ACC112 (cell line): ENCODE results near the gene TBC1D17.
A peak's percentile ranks its signal among the peaks of the same experiment; 100 is the strongest.

Experiments used
- H2AFZ ChIP-seq: fragments of 200-600 bp; sonication (generic); one replicate; pipeline ENCODE4 v1.6.0; 2017; ENCODE audit warnings: antibody characterized with exemption, low read length; ENCODE audit not compliant: unreplicated experiment
- H3K27ac ChIP-seq: fragments of 200-600 bp; sonication (generic); 2 replicates; pipeline ENCODE4 v1.5.1; 2014; ENCODE audit warnings: low read depth, mild to moderate bottlenecking, antibody characterized with exemption, low read length, moderate library complexity
- H3K27me3 ChIP-seq: fragments of 200-600 bp; sonication (generic); 2 replicates; pipeline ENCODE4 v1.6.1; 2014; ENCODE audit warnings: mild to moderate bottlenecking, antibody characterized with exemption, low read length, moderate library complexity, mixed read lengths; ENCODE audit not compliant: insufficient read depth
- H3K36me3 ChIP-seq: fragments of 200-600 bp; sonication (generic); 2 replicates; pipeline ENCODE4 v1.6.1; 2016; ENCODE audit warnings: mild to moderate bottlenecking, antibody characterized with exemption, low read length, moderate library complexity, mixed read lengths; ENCODE audit not compliant: insufficient read depth
- H3K4me1 ChIP-seq: fragments of 200-600 bp; sonication (generic); one replicate; pipeline ENCODE4 v1.6.1; 2016; ENCODE audit warnings: low read length, mixed read lengths; ENCODE audit not compliant: insufficient read depth, unreplicated experiment, control insufficient read depth
- H3K4me3 ChIP-seq: fragments of 200-600 bp; sonication (generic); 2 replicates; pipeline ENCODE4 v1.5.1; 2014; ENCODE audit warnings: mild to moderate bottlenecking, low read depth, low read length
- H3K79me2 ChIP-seq: fragments of 200-600 bp; sonication (generic); one replicate; pipeline ENCODE4 v1.6.0; 2016; ENCODE audit warnings: low read length; ENCODE audit not compliant: control insufficient read depth, unreplicated experiment, insufficient read depth

Gene TBC1D17

DNA sequence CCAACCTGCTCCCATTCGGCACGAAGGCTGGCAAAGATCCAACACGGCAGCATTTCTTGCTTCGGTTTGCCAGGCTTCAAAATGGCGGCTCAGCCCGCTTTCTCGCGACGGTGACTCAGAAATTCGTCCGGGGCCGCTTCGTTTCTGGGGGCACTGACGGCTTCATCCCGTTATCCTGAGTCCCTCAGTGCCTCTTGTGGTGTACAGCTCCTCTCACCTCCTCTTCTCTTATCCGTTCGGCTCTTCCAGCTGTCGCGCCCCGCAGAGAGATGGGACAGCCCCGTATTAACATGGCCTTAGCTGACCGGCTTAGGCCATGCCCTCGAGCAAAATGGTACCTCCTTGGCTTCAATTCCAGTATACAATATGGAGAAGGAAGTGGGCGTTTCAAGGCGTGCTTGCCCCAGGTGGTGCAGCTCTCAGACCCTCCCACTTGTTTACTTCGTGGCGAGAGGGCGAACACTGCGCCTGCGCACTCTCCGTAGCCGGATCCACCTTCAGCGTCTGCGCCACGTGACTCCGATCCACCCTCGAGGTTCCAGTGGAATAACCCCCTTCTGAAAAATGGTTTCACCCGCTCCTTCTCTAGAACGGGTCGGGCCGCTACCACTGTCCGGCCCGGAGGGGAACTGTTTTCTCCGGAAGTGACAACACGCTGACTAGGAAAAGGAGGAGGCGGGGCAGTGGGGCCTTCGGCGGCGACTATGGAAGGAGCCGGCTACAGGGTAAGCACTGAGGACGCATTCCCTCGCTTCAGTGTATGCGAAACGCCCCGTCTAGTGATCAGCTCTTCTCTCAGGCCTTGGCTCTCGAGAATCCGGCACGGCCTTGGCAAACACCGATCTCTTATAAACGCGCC lies at the start of gene TBC1D17, which contains the start of gene AKT1S1:
Gene TBC1D17 (plus strand): TSS at position 683 of the 859 bp plus-strand sequence. CDS start 22 bp downstream, at position 705.
Gene AKT1S1 (minus strand): TSS at position 336 of the 859 bp plus-strand sequence. CDS start 4,060 bp downstream, outside the sequence.
- Histone ChIP-seq H3K36me3 (peaks cover 3% of the 10 kb centered on the region; the same call in 1 of the 2 replicates), H2AFZ (peak within 1 kb of the TSS; percentile 88), H3K27ac (peak within 1 kb of the TSS; percentile 96), H3K4me1 (peaks cover 13% of the 10 kb centered on the region), H3K4me3 (peak within 1 kb of the TSS; percentile 96), H3K79me2 (peaks cover 19% of the 10 kb centered on the region), H3K27me3 (no peaks in the 10 kb centered on the region)

DNA sequence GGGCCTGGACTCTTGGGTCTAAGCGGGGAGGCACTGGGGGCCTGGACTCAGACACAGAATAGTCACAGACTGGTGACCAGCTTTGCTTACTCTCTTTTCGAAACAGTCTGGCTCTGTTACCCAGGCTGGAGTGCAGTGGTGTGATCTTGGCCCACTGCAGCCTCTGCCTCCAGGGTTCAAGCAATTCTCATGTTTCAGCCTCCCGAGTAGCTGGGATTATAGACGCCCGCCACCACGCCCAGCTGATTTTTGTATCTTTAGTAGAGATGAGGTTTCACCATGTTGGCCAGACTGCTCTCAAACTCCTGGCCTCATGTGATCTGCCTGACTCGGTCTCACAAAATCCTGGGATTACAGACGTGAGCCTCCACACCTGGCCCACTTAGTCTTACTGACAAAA lies 48.3 kb upstream of the TBC1D17 start:
- H3K27me3 ChIP-seq = no peaks in the 10 kb centered on the region
- H3K36me3 ChIP-seq = no peaks in the 10 kb centered on the region
- H2AFZ ChIP-seq = no peak overlapping the region
- no peaks in the 10 kb centered on the region for H3K79me2 ChIP-seq
- no peaks in the 10 kb centered on the region for H3K4me1 ChIP-seq
- no peak overlapping the region for H3K27ac ChIP-seq
- no peak overlapping the region for H3K4me3 ChIP-seq

DNA sequence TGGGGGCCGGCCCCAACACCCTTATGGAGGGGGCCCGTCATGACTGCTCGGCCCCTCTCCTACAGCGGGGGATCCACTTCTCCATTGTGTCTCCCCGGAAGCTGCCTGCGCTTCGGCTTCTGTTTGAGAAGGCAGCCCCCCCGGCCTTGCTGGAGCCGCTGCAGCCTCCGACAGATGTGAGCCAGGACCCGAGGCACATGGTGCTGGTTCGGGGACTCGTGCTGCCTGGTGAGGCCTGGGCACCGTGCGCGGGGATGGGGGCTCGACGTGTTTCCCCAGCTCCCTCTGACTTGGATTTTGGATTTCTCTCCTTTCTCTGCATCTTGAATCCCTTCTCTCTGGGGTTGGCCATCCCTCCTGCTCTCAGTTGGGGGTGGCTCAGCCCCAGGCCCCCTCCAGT lies 47.8 kb upstream of the TBC1D17 start:
- Histone ChIP-seq H3K27me3 (no peaks in the 10 kb centered on the region), H3K27ac (no peak overlapping the region), H3K36me3 (no peaks in the 10 kb centered on the region), H2AFZ (no peak overlapping the region), H3K4me1 (no peaks in the 10 kb centered on the region), H3K79me2 (no peaks in the 10 kb centered on the region), H3K4me3 (no peak overlapping the region)

DNA sequence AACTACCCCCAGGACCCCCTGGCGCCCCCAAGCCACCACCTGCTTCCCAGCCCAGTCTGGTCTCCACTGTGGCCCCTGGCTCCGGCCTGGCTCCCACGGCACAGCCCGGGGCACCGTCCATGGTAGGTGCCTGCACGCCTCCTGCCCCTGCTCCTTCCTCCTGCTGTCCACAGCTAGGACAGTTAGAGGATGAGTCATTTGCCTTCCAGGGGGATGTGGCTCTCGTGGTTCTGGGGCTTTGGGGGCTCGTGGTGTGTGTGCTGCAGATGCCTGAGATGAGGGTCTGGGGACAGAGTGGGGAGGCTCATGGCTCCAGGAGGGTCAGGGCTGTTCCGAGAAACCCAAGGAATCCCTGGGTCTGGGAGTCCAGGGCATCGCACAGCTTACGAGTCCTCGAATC lies 46.7 kb upstream of the TBC1D17 start:
- Histone ChIP-seq H3K36me3 (no peaks in the 10 kb centered on the region), H3K4me3 (no peak overlapping the region), H3K4me1 (no peaks in the 10 kb centered on the region), H3K27ac (no peak overlapping the region), H3K79me2 (no peaks in the 10 kb centered on the region), H3K27me3 (no peaks in the 10 kb centered on the region), H2AFZ (no peak overlapping the region)

DNA sequence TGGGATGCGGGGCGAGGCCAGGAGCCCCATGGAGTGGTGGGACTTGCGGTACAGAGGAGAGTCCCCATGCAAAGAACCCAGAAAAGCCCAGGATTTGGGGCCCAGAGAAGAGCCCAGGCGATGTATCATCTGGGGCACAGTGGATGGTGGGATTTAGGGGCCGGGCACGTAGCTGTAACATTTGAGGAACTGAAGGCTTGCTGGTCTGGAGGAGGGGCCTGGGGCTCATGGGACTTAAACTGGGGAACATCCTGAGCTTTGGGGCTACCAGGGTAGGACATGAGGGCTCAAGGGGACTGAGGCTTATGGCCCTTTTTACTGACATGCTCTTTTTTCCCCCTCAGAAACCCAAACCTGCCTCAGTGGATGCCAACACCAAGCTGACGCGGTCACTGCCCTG lies 45.9 kb upstream of the TBC1D17 start:
- Histone ChIP-seq H3K4me1 (no peaks in the 10 kb centered on the region), H2AFZ (no peak overlapping the region), H3K79me2 (no peaks in the 10 kb centered on the region), H3K4me3 (no peak overlapping the region), H3K36me3 (no peaks in the 10 kb centered on the region), H3K27ac (no peak overlapping the region), H3K27me3 (no peaks in the 10 kb centered on the region)

DNA sequence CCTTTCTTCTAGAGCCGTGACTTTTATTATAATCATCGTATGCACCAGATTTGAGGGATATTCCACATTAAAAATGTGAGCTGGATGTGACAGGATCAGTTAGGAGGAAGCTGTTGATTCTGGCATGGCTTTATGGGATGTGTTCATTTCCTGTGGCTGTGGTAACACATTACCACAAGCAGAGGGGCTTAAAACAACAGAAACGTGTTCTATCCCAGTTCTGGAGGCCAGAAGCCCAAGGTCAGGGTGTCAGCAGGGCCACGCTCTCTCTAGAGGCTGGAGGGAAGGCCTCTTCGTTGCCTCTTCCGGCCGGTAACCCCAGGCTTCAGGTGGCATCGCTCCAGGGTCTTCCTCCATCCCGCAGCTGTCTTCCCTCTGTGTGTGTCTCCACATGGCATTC lies 44.9 kb upstream of the TBC1D17 start:
- no peak overlapping the region for H2AFZ ChIP-seq
- no peaks in the 10 kb centered on the region for H3K36me3 ChIP-seq
- no peaks in the 10 kb centered on the region for H3K79me2 ChIP-seq
- H3K27me3 ChIP-seq = no peaks in the 10 kb centered on the region
- H3K27ac ChIP-seq = no peak overlapping the region
- no peak overlapping the region for H3K4me3 ChIP-seq
- no peaks in the 10 kb centered on the region for H3K4me1 ChIP-seq

DNA sequence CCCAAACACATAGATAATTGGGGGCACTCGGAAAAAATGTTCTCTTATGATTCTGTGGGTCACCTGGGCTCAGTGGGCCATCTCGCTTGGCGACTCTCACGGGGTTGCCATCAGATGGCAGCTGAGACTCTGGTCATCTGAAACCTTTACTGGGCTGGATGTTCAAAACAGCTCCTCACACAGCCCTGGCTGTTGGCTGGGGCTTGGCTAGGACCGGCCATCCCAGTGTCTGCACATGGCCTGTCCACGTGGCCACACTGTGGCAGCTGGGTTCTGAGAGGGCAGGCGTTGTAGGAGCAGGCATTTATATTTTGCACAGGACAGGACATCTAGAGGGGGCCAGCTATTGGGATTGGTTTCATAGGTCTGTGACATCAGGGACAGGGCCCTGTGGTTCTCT lies 43.9 kb upstream of the TBC1D17 start:
- no peaks in the 10 kb centered on the region for H3K4me1 ChIP-seq
- H3K4me3 ChIP-seq = no peak overlapping the region
- H3K79me2 ChIP-seq = no peaks in the 10 kb centered on the region
- H3K36me3 ChIP-seq = no peaks in the 10 kb centered on the region
- H2AFZ ChIP-seq = no peak overlapping the region
- H3K27ac ChIP-seq = no peak overlapping the region
- H3K27me3 ChIP-seq = no peaks in the 10 kb centered on the region

DNA sequence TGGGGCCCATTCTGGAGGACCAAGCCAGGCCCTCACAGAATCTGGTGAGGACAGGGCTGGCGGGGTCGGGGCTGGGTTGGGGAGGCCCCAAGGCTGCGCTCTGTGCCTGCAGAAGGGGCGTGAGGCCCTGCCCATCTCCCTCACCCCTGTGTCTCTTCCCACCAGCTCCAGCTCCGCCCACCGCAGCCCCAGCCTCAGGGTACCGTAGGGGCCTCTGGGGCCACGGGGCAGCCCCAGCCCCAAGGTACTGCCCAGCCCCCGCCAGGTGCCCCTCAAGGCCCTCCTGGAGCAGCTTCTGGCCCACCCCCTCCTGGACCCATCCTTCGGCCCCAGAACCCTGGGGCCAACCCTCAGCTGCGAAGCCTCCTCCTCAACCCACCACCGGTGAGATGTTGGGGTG lies 41.9 kb upstream of the TBC1D17 start:
- H3K4me1 ChIP-seq = no peaks in the 10 kb centered on the region
- H3K36me3 ChIP-seq = no peaks in the 10 kb centered on the region
- H3K79me2 ChIP-seq = no peaks in the 10 kb centered on the region
- H3K27me3 ChIP-seq = no peaks in the 10 kb centered on the region
- no peak overlapping the region for H3K4me3 ChIP-seq
- H2AFZ ChIP-seq = no peak overlapping the region
- H3K27ac ChIP-seq = no peak overlapping the region

DNA sequence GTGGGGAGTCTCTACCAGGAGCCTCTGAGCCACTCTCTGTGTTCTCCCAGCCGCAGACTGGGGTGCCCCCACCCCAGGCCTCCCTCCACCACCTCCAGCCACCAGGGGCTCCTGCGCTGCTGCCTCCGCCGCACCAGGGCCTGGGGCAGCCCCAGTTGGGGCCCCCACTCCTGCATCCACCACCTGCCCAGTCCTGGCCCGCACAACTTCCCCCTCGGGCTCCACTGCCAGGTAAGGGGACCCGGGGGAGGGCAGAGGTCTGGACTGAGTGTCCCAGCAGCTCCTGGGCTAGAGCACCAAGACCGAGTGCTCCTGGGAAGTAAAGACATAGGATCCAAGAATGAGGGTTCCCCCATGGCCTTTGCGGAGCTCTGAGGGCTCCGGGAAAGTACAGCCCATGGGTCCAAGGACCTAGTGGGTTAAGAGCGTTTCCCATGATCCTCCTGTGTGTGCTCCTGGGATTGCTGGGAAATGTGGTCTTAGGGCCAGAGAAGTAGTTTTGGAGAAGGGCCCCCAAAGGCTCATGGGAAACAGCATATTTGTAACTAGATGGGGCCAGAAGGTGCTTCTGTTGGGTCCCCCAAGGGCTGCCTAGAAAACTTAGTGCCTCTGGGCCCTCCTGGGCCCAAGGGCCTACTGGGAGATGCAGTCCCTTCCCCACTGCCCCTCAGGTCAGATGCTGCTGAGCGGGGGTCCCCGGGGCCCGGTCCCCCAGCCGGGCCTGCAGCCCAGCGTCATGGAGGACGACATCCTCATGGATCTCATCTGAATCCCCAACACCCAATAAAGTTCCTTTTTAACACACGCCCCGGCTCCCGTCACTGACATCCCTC lies 41.1 kb upstream of the TBC1D17 start:
- Histone ChIP-seq H3K27me3 (no peaks in the 10 kb centered on the region), H2AFZ (no peak overlapping the region), H3K36me3 (no peaks in the 10 kb centered on the region), H3K4me3 (no peak overlapping the region), H3K79me2 (no peaks in the 10 kb centered on the region), H3K27ac (no peak overlapping the region), H3K4me1 (no peaks in the 10 kb centered on the region)

DNA sequence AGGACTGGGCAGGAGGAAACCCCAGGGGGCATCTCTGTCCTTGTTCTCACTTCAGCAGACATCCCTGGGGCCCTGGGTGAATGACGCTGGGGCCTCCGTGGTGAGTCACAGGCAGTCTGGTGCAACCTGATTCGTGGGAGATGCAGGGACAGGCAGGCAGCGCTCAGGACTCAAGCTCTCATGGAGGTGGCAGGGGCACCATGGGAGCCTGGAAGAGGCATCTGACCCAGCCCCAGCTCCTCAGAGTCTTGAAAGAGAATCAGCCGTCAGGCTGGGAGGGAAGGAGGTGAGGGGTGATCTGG lies 40.5 kb upstream of the TBC1D17 start:
- Histone ChIP-seq H3K4me3 (no peak overlapping the region), H3K4me1 (no peaks in the 10 kb centered on the region), H2AFZ (no peak overlapping the region), H3K79me2 (no peaks in the 10 kb centered on the region), H3K27me3 (no peaks in the 10 kb centered on the region), H3K36me3 (no peaks in the 10 kb centered on the region), H3K27ac (no peak overlapping the region)

DNA sequence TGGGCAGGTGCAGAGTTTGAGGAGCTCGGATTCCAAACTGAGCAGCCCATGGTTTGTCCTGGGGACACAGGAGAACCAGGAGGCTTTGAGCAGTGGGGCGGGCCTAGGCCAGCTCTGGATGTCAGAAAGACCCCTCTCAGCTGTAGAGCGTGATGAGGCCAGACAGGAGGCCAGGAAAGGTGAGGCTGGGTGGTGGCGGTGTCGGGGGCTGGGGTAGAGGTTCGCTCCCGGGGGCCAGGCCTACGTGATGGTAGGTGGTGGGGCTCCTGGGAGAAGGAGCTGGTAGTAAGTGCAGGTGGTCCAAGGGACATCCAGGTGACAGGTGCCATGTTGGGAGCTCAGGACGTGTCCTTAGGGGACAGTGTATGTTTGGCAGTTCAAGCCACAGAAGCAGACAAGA lies 40.1 kb upstream of the TBC1D17 start:
- H3K79me2 ChIP-seq = no peaks in the 10 kb centered on the region
- no peaks in the 10 kb centered on the region for H3K4me1 ChIP-seq
- H3K4me3 ChIP-seq = no peak overlapping the region
- H2AFZ ChIP-seq = no peak overlapping the region
- no peak overlapping the region for H3K27ac ChIP-seq
- no peaks in the 10 kb centered on the region for H3K27me3 ChIP-seq
- no peaks in the 10 kb centered on the region for H3K36me3 ChIP-seq
